Skeletal muscle tissue (tissue), 4 donors: ENCODE measurements around the gene CFAP97. TPM values are rescaled to one million over a fixed set of nuclear protein-coding genes. Genes with fewer than 3 reads are reported as not detected.

Experiments
- H3K27ac ChIP-seq: one replicate; pipeline ENCODE4 v1.7.0; 2013; ENCODE audit warnings: mild to moderate bottlenecking, low read depth, low read length, inconsistent platforms
- H3K27me3 ChIP-seq, 3 donors: one replicate each; pipeline ENCODE4 v1.7.0; 2013; ENCODE audit warnings: low read length in 3 of 3; ENCODE audit not compliant: control insufficient read depth in 3 of 3, insufficient read depth in 3 of 3
- H3K36me3 ChIP-seq, 3 donors: one replicate each; pipeline ENCODE4 v1.7.0; 2013; ENCODE audit warnings: low read length in 3 of 3; ENCODE audit not compliant: control insufficient read depth in 3 of 3, insufficient read depth in 3 of 3
- H3K4me1 ChIP-seq, 3 donors: one replicate each; pipeline ENCODE4 v1.7.0; 2013; ENCODE audit warnings: low read length in 3 of 3, mild to moderate bottlenecking in 3 of 3; ENCODE audit not compliant: control insufficient read depth in 3 of 3, insufficient read depth in 3 of 3
- H3K4me3 ChIP-seq, 3 donors: one replicate each; pipeline ENCODE4 v1.7.0; 2013; ENCODE audit warnings: low read length in 3 of 3
- H3K9ac ChIP-seq, 3 donors: one replicate each; pipeline ENCODE4 v1.7.0; 2013; ENCODE audit warnings: low read length in 3 of 3, mild to moderate bottlenecking in 3 of 3, moderate library complexity in 2 of 3, low read depth in 1 of 3
- H3K9me3 ChIP-seq, 3 donors: one replicate each; pipeline ENCODE4 v1.7.0; 2013; ENCODE audit warnings: low read length in 3 of 3; ENCODE audit not compliant: control insufficient read depth in 3 of 3
- total RNA-seq: library from RNA; depleted of rRNA; stranded (reverse); fragments of >200 nt; gene quantifications from one replicate; pipeline ENCODE4 v1.2.3, GENCODE V29; 2014
- donor health status: Osteomylitis.

The CFAP97 gene
- total RNA-seq, 1 donor from 2014 or later: 15.1 TPM

DNA sequence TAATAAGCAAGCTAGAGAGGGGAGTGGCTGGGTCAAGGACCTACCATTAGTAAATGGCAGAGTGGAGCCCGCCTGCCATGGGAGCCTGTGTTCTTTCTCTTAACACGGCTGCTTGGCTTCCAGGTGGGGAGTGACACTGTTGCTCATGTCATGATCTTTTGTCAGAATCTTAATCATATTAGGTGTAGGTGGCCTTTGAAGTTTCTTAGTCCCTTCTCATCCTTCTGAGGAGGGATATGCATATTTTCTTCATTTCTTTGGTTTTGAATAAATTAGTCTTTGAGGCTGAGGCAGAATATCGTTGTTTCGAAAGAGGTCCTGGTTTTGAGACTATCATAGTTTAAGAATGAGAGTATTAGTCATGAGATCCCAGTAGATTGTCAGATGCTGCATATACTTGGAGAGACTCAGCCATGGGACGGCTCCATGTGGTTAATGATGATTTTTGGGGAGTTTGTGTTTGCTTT, 34.4 kb upstream of the CFAP97 start:
- Histone ChIP-seq H3K27me3 (no peaks in the 10 kb centered on the region), H3K9ac (no peak overlapping the region), H3K9me3 (no peaks in the 10 kb centered on the region), H3K36me3 (no peaks in the 10 kb centered on the region), H3K4me3 (no peak overlapping the region), H3K4me1 (peaks cover 0 to 5% (median 0%) of the 10 kb centered on the region in 3 donors), H3K27ac (no peak overlapping the region)

DNA sequence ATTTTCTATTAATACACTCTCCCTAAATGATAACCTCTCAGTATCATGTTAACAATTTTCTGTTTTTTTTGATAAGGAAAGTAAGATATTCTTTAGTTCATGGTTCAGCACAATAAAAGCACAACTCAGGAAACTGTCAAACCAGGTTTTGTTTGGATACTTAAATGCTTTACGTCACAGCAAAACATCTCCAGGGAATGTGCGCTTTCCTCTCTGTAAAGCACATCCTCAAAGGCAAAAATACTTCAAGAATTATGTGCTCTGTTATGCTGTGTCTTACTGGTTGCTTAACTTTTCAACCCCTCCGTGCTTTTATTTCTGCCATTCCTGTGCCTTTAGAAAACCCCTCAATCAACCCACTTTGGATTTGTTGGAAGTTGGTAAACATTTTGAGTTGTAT, 33.4 kb upstream of the CFAP97 start:
- Histone ChIP-seq H3K4me3 (no peak overlapping the region), H3K9ac (no peak overlapping the region), H3K36me3 (no peaks in the 10 kb centered on the region), H3K27ac (no peak overlapping the region), H3K27me3 (no peaks in the 10 kb centered on the region), H3K4me1 (peaks cover 0 to 2% (median 0%) of the 10 kb centered on the region in 3 donors), H3K9me3 (no peaks in the 10 kb centered on the region)

DNA sequence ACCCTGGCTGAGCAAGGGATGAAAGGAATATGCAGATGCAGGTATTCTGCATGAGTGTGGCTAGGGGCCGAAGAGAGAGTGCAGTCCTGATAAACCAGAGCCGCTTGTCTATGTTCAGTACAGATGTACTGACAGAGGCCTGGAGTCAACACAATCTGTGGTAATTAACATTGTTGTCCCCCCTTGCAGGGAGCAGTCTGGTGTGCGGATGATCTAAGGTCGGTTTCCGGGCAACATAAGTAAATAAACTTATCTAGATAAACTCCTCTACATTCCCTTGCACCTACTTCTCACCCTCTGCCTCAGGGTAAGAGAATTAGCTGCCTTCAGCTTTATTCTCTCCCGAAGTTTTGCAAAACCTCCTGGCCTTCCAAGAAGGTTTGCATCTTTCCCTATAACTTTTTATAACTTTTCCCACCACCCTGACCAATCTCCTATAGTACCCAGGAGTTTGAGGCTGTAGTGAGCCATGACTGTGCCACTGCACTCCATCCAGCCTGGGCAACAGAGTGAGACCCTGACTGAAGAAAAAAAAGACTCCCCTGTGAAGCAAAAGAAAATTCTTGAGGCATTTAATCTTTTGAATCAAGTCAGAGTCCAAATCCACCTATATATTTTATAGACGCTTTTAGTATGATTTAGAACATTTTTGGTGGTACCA, 32.2 kb upstream of the CFAP97 start:
- Histone ChIP-seq H3K9me3 (no peaks in the 10 kb centered on the region), H3K9ac (no peak overlapping the region), H3K27ac (no peak overlapping the region), H3K27me3 (no peaks in the 10 kb centered on the region), H3K36me3 (no peaks in the 10 kb centered on the region), H3K4me3 (no peak overlapping the region), H3K4me1 (peaks cover 0 to 2% (median 0%) of the 10 kb centered on the region in 3 donors)

DNA sequence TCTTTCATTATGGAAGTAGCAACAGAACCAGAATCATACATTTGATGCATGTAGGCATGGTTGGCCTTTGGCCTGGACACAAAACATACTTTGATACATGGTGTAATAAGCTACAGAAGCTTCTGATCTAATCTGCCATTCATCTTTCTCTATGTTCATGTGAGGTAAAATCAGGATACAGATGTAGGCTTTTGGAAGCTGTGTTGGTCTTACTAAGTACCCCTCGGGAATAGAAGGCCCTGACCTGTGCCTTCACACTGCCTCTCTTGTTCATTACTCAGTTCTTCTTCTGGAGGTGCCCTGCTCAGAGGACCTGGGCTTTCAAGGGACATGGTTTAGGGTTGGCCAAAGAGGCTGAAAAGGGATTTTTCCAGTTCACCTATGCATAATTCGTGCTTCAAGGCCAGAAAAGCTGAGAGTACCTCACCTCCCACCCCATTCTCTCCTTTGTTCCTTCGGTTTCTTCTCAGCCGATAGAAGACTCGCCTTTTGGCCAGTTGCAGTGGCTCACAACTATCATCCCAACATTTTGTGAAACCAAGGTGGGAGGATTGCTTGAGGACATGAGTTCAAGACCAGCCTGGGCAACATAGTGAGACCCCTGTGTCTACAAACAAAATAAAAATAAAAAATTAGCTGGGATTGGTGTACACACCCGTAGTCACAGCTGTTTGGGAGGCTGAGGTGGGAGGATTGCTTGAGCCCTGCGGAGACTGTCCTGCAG, 31.5 kb upstream of the CFAP97 start:
- no peaks in the 10 kb centered on the region for H3K36me3 ChIP-seq

DNA sequence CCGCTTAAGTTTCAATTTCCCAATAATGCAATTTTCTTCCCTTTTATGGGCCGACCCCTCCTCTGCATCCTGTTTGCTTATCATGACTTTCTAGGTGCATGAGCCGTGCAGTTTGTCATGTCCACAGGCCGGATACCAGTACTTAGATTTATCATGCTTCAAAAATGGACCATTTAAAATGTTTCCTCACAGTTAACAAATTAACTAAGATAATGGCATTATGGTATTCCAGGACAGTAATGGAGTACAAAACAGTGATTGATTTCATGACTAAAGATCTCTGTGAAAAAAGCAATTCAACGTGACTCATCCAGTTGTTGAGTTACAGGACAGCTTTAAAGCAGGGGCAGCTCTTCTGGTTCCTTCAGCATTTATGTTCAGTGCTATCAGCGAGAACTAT, 28.6 kb upstream of the CFAP97 start:
- no peak overlapping the region for H3K9ac ChIP-seq
- H3K27me3 ChIP-seq: no peaks in the 10 kb centered on the region
- H3K4me3 ChIP-seq: no peak overlapping the region
- no peaks in the 10 kb centered on the region for H3K9me3 ChIP-seq
- no peak overlapping the region for H3K27ac ChIP-seq
- H3K4me1 ChIP-seq: peaks cover 0 to 5% (median 4%) of the 10 kb centered on the region in 3 donors
- no peaks in the 10 kb centered on the region for H3K36me3 ChIP-seq

More for the DNA sequence above, 31.5 kb upstream of the CFAP97 start:
- Histone ChIP-seq H3K9me3 (no peaks in the 10 kb centered on the region), H3K9ac (no peak overlapping the region), H3K4me3 (no peak overlapping the region), H3K27ac (no peak overlapping the region), H3K27me3 (no peaks in the 10 kb centered on the region), H3K4me1 (peaks cover 0 to 2% (median 0%) of the 10 kb centered on the region in 3 donors)

DNA sequence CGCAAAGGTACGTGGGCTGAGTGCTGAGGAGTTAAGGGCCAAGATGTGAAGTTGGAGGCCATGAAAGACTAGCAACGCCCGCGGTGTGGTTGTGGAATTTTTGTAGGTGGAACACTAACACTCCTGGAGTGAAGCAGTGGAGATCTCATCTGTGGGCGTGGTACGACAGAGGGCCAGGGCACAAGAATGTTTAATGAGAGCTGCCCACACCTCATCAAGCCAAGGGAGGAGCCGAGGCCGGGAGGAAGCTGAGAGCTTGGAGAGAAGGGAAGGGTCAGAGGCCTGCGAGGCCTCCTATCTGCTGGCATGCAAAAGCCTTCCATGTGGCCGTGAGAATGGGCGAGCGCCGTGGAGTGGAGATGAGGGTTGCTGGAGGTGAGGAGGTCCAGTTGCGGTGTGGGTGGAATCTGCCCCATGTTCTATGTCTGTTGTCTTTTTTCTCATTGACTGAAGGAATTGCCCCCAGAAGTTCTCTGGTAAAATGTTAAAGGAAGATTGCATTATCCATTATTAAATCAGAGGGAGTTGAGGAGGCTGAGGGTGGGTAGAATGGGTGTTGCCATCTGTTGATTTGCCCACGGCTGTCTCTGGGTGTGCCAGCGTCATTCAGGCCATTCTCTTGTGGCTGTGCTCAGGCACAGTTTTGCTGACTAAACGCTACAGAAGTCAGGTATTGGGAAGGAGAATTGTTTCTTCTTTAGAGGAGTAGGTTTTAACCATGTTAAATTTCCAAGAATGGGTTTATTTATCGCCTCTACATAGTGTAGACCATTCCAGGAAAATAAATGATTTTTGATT, 25.4 kb upstream of the CFAP97 start:
- Histone ChIP-seq H3K9ac (no peak overlapping the region), H3K27me3 (no peaks in the 10 kb centered on the region), H3K36me3 (no peaks in the 10 kb centered on the region), H3K27ac (no peak overlapping the region), H3K9me3 (no peaks in the 10 kb centered on the region), H3K4me3 (no peak overlapping the region), H3K4me1 (peaks cover 0 to 10% (median 7%) of the 10 kb centered on the region in 3 donors)

DNA sequence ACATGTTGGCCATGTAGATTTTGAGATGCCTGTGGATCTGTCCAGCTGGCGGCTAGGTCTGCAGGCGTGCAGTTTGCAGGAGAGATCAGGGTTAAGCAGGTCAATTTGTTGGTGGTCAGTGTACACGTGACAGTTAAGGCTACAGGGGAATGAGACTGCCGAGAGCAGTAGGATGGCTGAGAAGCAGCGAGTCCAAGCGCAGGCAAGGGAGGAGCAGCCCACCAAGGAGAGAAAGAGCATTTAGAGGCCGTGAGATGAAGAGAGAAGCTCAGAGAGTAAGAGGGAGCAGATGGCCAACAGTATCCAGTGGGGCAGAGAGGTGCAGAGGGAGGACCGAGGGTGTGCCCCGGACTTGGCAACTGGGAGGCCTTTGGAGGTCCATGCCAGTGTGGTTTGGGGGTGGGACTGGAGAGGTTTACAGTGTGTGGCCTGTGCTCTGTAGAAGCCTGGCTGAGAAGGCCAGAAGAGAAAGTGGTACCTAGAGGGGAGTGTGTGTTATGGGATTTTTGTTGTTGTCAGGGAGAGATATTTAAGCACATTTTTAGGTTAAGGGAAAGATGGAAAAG, 24.0 kb upstream of the CFAP97 start:
- Histone ChIP-seq H3K4me3 (no peak overlapping the region), H3K36me3 (no peaks in the 10 kb centered on the region), H3K9ac (no peak overlapping the region), H3K4me1 (peaks cover 0 to 10% (median 7%) of the 10 kb centered on the region in 3 donors), H3K27me3 (no peaks in the 10 kb centered on the region), H3K9me3 (no peaks in the 10 kb centered on the region), H3K27ac (no peak overlapping the region)

DNA sequence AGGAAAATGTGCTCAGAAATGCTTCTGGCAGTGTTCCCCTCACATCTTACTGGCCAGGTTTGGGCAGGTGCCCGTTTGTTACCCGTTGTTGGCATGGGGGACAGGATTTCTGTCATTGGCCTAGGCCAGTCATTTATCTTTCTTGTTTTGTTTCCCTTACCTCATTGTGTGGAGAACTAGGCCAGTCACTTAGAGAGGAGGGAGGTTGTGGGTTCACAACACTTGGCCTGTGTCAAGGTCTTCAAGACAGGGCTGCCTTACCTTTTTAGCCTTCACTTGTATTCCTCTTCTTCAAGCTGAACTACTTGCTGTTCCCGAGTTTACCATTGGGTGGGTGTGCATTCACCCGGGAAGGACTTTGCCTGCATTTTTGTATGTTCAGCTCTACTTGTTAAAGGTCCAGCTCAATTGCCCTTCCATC, 23.3 kb upstream of the CFAP97 start:
- H3K4me1 ChIP-seq: peaks cover 0 to 10% (median 7%) of the 10 kb centered on the region in 3 donors
- H3K9me3 ChIP-seq: no peaks in the 10 kb centered on the region
- no peak overlapping the region for H3K4me3 ChIP-seq
- H3K27ac ChIP-seq: no peak overlapping the region
- H3K36me3 ChIP-seq: peaks cover 0 to 3% (median 0%) of the 10 kb centered on the region in 3 donors
- H3K27me3 ChIP-seq: no peaks in the 10 kb centered on the region
- no peak overlapping the region for H3K9ac ChIP-seq

DNA sequence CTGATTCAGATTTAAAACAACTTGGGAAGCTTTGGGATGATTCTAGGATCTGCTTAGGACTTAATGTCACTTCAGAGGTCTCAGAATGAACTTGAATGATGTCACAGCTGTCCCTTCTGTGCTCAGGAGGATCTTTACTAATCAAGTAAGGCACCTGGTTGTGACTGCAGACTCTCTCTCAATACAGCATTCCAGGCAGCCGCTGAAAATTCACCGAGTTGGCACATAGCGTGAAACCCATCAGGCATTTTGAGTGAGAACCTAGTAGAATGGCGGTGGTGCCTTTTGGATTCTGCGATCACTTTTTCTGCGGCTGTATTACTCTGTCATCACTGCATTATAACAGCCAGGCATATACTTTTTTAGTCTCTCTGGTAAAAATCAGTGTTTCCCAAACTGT, 22.1 kb upstream of the CFAP97 start:
- H3K27me3 ChIP-seq: no peaks in the 10 kb centered on the region
- H3K4me3 ChIP-seq: no peak overlapping the region
- H3K36me3 ChIP-seq: peaks cover 0 to 5% (median 0%) of the 10 kb centered on the region in 3 donors
- H3K9me3 ChIP-seq: no peaks in the 10 kb centered on the region
- no peak overlapping the region for H3K27ac ChIP-seq
- H3K9ac ChIP-seq: no peak overlapping the region
- peaks cover 0 to 10% (median 7%) of the 10 kb centered on the region in 3 donors for H3K4me1 ChIP-seq
